ENCODE measurements around the gene ATF6B. TPM values are rescaled to one million over a fixed set of nuclear protein-coding genes. Genes with fewer than 3 reads are reported as not detected.
A peak's percentile ranks its signal among the peaks of the same experiment; 100 is the strongest.

The ATF6B gene
- 42.5 and 47.0 TPM in 2 replicates for total RNA-seq

DNA sequence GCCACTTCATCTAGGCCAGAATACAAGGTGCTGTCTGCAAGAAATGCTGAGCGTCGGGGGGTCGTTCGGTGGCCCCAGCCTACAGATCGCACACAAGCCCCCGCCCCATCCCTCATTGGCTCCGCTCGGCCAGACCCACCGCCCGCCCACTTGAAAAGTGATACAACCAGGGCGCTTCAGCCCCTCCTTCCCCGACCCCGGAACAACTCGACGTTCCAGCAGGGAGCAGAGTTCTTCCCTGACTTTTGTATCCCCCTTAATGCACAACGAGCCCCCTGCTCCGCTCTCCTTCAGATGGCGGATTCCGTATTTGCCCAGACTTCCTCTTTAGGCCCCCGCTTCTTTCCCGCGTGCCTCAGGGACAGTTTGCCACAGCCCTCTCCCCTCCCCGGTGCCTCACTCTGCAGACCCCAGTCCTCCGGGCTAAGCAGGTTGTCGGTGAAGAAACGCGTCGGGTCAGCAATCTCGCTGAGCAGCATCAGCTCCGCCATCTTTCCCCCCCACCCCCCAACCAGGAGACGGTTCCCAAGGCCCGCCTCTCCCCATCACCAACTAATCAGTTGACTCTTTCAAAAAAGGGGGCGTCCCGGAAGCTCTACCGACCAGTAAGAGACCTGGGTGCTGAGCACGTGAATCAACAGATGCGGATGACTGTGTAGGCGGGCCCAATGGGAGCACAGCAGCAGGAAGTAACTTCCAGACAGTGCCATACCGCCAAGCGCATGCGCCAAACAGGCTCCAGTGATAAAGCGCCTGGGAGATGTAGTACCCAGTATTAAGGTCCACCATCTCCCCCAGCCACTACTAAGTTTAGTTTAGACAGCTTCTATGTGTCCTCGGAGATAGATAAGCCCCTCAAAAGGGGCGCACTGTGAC is at the start of gene ATF6B:
ATF6B (minus strand) TSS at position 530 of the 876 bp plus-strand sequence; CDS start at position 491, 39 bp downstream.
- Histone ChIP-seq H3K36me3 (ENCODE audit: control insufficient read depth, insufficient read depth, low read length) (no peaks in the 10 kb centered on the region), H3K27me3 (ENCODE audit: control insufficient read depth, insufficient read depth, low read length) (no peaks in the 10 kb centered on the region), H3K4me3 (ENCODE audit: low read depth, low read length) (peak within 1 kb of the TSS; percentile 80)
- DNase-seq (ENCODE audit: low read depth): peak; percentile 100
- TF ChIP-seq, protein P1, sequence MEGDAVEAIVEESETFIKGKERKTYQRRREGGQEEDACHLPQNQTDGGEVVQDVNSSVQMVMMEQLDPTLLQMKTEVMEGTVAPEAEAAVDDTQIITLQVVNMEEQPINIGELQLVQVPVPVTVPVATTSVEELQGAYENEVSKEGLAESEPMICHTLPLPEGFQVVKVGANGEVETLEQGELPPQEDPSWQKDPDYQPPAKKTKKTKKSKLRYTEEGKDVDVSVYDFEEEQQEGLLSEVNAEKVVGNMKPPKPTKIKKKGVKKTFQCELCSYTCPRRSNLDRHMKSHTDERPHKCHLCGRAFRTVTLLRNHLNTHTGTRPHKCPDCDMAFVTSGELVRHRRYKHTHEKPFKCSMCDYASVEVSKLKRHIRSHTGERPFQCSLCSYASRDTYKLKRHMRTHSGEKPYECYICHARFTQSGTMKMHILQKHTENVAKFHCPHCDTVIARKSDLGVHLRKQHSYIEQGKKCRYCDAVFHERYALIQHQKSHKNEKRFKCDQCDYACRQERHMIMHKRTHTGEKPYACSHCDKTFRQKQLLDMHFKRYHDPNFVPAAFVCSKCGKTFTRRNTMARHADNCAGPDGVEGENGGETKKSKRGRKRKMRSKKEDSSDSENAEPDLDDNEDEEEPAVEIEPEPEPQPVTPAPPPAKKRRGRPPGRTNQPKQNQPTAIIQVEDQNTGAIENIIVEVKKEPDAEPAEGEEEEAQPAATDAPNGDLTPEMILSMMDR (IDR thresholded peaks at IDR 0.05; ENCODE audit: insufficient read depth, low read length, poor library complexity, severe bottlenecking): no peak

DNA sequence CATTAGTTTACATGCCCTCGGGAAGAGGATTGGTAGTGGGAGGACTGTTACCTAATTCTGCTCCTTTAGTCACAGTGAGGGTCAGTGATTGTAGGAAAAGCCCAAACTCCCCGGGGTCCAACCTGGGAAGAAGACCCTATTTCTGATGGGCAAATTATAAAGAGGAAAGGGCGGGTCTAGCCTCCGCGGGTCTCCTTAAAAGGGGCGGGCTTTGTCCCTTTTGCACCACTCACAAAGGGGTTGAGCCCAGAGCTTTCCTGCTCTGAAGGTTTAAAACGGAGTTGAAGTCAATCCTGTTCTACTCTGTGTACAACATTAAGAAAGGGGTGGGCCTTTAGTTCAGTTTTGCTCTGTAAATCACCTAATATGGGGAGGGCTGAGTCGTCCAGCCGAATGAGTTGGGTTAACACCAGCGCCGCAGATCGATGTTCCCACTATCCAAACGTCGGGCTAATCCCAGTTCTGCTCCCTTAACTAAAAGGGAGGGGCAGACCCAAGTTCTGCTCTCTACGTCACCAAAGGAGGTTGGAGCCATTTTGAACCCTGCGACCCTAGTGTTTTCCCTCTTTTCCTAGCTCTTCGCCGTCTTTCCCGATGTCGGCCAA is 49.2 kb upstream of the ATF6B start:
- no peak for DNase-seq (ENCODE audit: low read depth)
- TF ChIP-seq, protein P1 (IDR thresholded peaks at IDR 0.05; ENCODE audit: insufficient read depth, low read length, poor library complexity, severe bottlenecking): no peak

DNA sequence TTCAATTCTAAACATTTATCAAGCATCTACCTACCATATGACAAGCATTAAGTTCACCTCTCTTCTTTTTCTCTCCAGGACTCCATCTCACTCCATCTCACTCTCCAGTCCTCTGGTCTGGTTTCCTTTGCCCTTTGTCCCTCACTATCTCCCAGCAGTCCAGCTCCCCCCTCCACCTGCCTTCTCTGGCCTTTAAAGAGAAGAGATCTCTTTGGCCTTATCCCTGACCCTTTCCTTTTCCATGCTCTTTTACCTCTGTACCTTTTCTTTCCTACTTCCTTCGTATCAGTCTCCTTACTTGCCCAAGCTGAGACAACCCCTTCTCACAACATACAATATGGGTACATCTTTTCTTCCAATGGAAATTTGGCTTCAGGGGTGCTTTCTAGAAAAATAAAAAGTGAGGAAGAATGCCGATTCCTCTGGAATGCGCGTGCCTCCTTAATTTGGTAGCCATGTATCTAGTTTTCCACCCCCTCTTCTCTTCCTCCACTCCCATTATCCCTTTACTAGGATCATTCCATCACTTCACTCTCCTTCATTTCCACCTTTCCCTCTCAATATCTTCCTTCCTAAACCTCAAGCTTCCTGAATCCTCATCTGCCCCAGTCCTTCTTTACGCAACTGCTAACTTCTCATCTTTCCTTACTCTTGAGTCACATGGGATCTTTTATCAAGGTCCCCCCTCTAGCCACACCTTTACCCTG is 48.6 kb upstream of the ATF6B start:
- Histone ChIP-seq H3K36me3 (ENCODE audit: control insufficient read depth, insufficient read depth, low read length) (no peaks in the 10 kb centered on the region), H3K27me3 (ENCODE audit: control insufficient read depth, insufficient read depth, low read length) (no peaks in the 10 kb centered on the region), H3K4me3 (ENCODE audit: low read depth, low read length) (peak overlapping the region; percentile 99)
- no peak for DNase-seq (ENCODE audit: low read depth)
- TF ChIP-seq, protein P1 (IDR thresholded peaks at IDR 0.05; ENCODE audit: insufficient read depth, low read length, poor library complexity, severe bottlenecking): no peak

More for the DNA sequence above, 49.2 kb upstream of the ATF6B start:
- Histone ChIP-seq H3K36me3 (ENCODE audit: control insufficient read depth, insufficient read depth, low read length) (no peaks in the 10 kb centered on the region), H3K4me3 (ENCODE audit: low read depth, low read length) (peak overlapping the region; percentile 99), H3K27me3 (ENCODE audit: control insufficient read depth, insufficient read depth, low read length) (no peaks in the 10 kb centered on the region)

DNA sequence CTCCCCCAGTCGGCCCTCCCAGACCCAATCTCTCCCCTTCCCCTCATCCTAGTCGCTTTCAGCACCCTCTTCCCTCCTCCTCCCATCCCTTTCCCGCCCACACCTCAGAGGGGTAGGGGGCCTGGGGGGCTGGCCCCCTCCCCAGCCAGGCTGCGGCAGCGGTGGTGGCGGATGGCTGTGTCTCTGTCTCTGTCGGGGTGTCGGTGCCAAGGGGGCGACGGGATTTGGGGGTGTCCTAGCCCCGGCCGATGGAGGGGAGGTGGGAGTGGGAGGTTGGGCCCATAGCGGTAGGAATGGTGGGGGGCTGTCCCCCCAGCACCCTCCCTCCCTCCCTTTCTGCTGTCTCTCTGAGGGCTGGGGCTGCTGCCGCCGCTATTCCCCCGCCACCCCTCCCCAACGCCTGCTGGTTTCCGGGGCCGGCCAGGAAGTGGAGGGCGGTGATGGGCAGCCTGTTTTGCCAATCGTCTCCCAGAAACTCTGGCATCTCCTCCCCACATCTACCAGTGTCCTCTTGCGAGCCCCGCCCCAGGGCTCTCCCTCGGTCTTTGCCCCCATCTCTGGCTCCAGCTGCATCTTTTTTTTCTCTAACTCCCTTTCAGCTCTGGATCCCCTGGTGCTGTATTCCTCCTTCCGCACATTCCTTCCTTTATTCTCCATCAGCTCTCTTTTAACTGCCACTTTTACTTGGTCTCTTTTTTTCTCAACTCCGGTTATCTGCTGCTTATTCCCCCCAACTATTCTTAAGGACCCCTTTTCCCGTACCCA is 47.8 kb upstream of the ATF6B start, which contains the start of gene AGPAT1:
AGPAT1 (minus strand) TSS at position 374 of the 765 bp plus-strand sequence. CDS start 4,588 bp downstream, outside the sequence.
- no peaks in the 10 kb centered on the region for H3K27me3 ChIP-seq (ENCODE audit: control insufficient read depth, insufficient read depth, low read length)
- peak; percentile 81 for DNase-seq (ENCODE audit: low read depth)
- peak within 1 kb of the TSS; percentile 99 for H3K4me3 ChIP-seq (ENCODE audit: low read depth, low read length)
- TF ChIP-seq, protein P1 (IDR thresholded peaks at IDR 0.05; ENCODE audit: insufficient read depth, low read length, poor library complexity, severe bottlenecking): no peak
- H3K36me3 ChIP-seq (ENCODE audit: control insufficient read depth, insufficient read depth, low read length): no peaks in the 10 kb centered on the region

DNA sequence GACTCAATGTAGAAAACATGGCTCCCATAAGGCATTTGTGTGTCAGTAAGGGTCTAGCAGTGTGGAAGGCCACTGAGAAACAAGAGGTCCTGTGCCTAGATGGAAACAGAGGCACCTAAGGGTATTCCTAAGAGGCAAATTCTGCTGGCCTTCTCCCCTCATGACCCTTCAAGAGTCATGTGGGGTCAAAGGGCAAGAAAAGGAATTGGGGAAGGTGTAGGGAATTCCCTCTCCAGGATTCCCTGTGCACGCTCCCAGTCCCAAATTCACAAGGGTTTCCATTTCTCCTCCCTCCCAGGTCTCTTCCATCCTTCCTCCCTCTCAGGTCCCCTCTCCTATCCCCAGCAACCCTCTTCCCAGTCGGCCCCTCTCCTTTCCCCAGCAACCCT is 47.3 kb upstream of the ATF6B start:
- no peaks in the 10 kb centered on the region for H3K36me3 ChIP-seq (ENCODE audit: control insufficient read depth, insufficient read depth, low read length)
- no peak for DNase-seq (ENCODE audit: low read depth)
- peak overlapping the region; percentile 99 for H3K4me3 ChIP-seq (ENCODE audit: low read depth, low read length)
- TF ChIP-seq, protein P1 (IDR thresholded peaks at IDR 0.05; ENCODE audit: insufficient read depth, low read length, poor library complexity, severe bottlenecking): no peak
- no peaks in the 10 kb centered on the region for H3K27me3 ChIP-seq (ENCODE audit: control insufficient read depth, insufficient read depth, low read length)

Data from kidney epithelial cell (primary cell).